Body of pancreas (tissue), 4 donors: ENCODE measurements around the gene USP13.

Source experiments
- POLR2A ChIP-seq, 3 donors: fragments of 450-650 bp; IDR thresholded peaks; one replicate each; pipeline ENCODE4 v1.6.1; 2016; ENCODE audit warnings: antibody characterized with exemption in 3 of 3, mild to moderate bottlenecking in 2 of 3
- TF ChIP-seq, protein P1 (sequence below), 7 experiments: fragments of 450-650 bp in 4 of 7; fragments of 200-600 bp in 3 of 7; sonication (generic) in 3 of 7; IDR thresholded peaks; one replicate each; pipeline ENCODE4 v1.5.1; 2016 to 2019; ENCODE audit warnings: antibody characterized with exemption in 7 of 7

- TF ChIP-seq, protein P1, sequence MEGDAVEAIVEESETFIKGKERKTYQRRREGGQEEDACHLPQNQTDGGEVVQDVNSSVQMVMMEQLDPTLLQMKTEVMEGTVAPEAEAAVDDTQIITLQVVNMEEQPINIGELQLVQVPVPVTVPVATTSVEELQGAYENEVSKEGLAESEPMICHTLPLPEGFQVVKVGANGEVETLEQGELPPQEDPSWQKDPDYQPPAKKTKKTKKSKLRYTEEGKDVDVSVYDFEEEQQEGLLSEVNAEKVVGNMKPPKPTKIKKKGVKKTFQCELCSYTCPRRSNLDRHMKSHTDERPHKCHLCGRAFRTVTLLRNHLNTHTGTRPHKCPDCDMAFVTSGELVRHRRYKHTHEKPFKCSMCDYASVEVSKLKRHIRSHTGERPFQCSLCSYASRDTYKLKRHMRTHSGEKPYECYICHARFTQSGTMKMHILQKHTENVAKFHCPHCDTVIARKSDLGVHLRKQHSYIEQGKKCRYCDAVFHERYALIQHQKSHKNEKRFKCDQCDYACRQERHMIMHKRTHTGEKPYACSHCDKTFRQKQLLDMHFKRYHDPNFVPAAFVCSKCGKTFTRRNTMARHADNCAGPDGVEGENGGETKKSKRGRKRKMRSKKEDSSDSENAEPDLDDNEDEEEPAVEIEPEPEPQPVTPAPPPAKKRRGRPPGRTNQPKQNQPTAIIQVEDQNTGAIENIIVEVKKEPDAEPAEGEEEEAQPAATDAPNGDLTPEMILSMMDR (IDR thresholded peaks at IDR 0.05), result peak in 1 of 7 experiments; percentile 17
- peak; percentile 33 to 85 (median 83) for TF ChIP-seq POLR2A (IDR thresholded peaks at IDR 0.05)
Observed at GRCh38 chr3:179604321-179605078, 48.3 kb upstream of the USP13 start, which contains the start of the genes MRPL47 and NDUFB5.
